GM19468 (cell line): Measurements from ENCODE around the gene CROCC2.

Source experiments
- ATAC-seq: cut with Tn5 transposase; IDR thresholded peaks from one replicate; pipeline ENCODE4 v1.9.1; 2021; ENCODE audit warnings: mild to moderate bottlenecking, moderate library complexity, moderate number of reproducible peaks; ENCODE audit not compliant: unreplicated experiment; ENCODE audit errors: extremely low read depth

CROCC2 gene

GRCh38 chr2:241007880-241008710 lies 102.0 kb downstream of the CROCC2 start:
- no peak for ATAC-seq

- ATAC-seq: no peak
Measured at GRCh38 chr2:241008711-241009121, 102.6 kb downstream of the CROCC2 start.

GRCh38 chr2:241009191-241009590 lies 103.1 kb downstream of the CROCC2 start:
- no peak for ATAC-seq

- no peak for ATAC-seq
Measured at GRCh38 chr2:241009601-241010530, 103.7 kb downstream of the CROCC2 start.

- no peak for ATAC-seq
Measured at GRCh38 chr2:241010531-241011295, 104.6 kb downstream of the CROCC2 start.

- no peak for ATAC-seq
Measured at GRCh38 chr2:241011296-241011600, 105.1 kb downstream of the CROCC2 start.

GRCh38 chr2:241011751-241012510 lies 105.8 kb downstream of the CROCC2 start:
- no peak for ATAC-seq

- ATAC-seq: no peak
Measured at GRCh38 chr2:241014224-241014623, 108.1 kb downstream of the CROCC2 start.

- ATAC-seq: no peak
Measured at GRCh38 chr2:241014764-241015163, 108.6 kb downstream of the CROCC2 start.

GRCh38 chr2:241015439-241015838 lies 109.3 kb downstream of the CROCC2 start:
- ATAC-seq: no peak

GRCh38 chr2:241017228-241017940 lies 111.2 kb downstream of the CROCC2 start:
- ATAC-seq: no peak

- ATAC-seq: no peak
Measured at GRCh38 chr2:241018051-241018891, 112.1 kb downstream of the CROCC2 start.

GRCh38 chr2:241019441-241020139 lies 113.5 kb downstream of the CROCC2 start:
- no peak for ATAC-seq

GRCh38 chr2:241020201-241020600 lies 114.1 kb downstream of the CROCC2 start:
- no peak for ATAC-seq

- ATAC-seq: no peak
Measured at GRCh38 chr2:241020629-241021190, 114.6 kb downstream of the CROCC2 start.

GRCh38 chr2:241025639-241026038 lies 119.5 kb downstream of the CROCC2 start:
- no peak for ATAC-seq

GRCh38 chr2:241029599-241030332 lies 123.6 kb downstream of the CROCC2 start:
- no peak for ATAC-seq
